Endothelial cell of umbilical vein (primary cell): Measurements from ENCODE around the gene ARHGAP28. TPM values are rescaled to one million over a fixed set of nuclear protein-coding genes. Genes with fewer than 3 reads are reported as not detected.

Experiments
- BruUV-seq: library from RNA; stranded (reverse); fragments of 400-500 nt; replicated peaks from 2 replicates; lab custom pipeline; 2021; lab: Mats Ljungman, UMichigan
- CTCF ChIA-PET: fragments of 300-600, 350-600 bp; sonication (Branson Sonifier 250); formaldehyde crosslinking; loops from one replicate; lab custom pipeline; 2021; ENCODE audit warnings: antibody characterized with exemption, inconsistent platforms; lab: Charles Lee
- POLR2A ChIA-PET: fragments of 300-600, 350-600 bp; sonication (Branson Sonifier 250); formaldehyde crosslinking; loops from one replicate; lab custom pipeline; 2021; ENCODE audit warnings: antibody characterized with exemption, inconsistent platforms; lab: Charles Lee
- DNase-seq: peaks from one replicate; pipeline ENCODE4 v3.0.0-alpha.2; 2011; ENCODE audit warnings: low read depth, low spot score
- FAIRE-seq: peaks from 2 replicates; lab custom pipeline; 2011; peaks lifted over from hg19 to GRCh38; lab: Jason Lieb, UNC
- H2AFZ ChIP-seq: 2 replicates; pipeline ENCODE4 v1.6.0; 2012; ENCODE audit warnings: low read depth, low read length, control low read depth, inconsistent platforms
- H3K27ac ChIP-seq: 2 replicates; pipeline ENCODE4 v1.5.1; 2011; ENCODE audit warnings: low read depth, mild to moderate bottlenecking, control low read depth, low read length, moderate library complexity; ENCODE audit not compliant: insufficient read depth
- H3K27me3 ChIP-seq, 2 experiments: 2 replicates each; pipeline versions ENCODE4 v1.6.0 to v1.6.1; 2011; ENCODE audit warnings: low read length in 2 of 2, mixed read lengths in 1 of 2; ENCODE audit not compliant: control insufficient read depth in 2 of 2, insufficient read depth in 2 of 2
- H3K36me3 ChIP-seq, 2 experiments: 2 replicates in 1 of 2; 3 replicates in 1 of 2; pipeline ENCODE4 v1.5.1; 2011; ENCODE audit warnings: low read length in 2 of 2, mild to moderate bottlenecking in 1 of 2, moderate library complexity in 1 of 2; ENCODE audit not compliant: control insufficient read depth in 2 of 2, insufficient read depth in 2 of 2; ENCODE audit errors: extremely low read depth in 1 of 2
- H3K4me1 ChIP-seq: 3 replicates; pipeline ENCODE4 v1.5.1; 2011; ENCODE audit warnings: mild to moderate bottlenecking, low read length; ENCODE audit not compliant: control insufficient read depth, insufficient read depth; ENCODE audit errors: extremely low read depth
- H3K4me2 ChIP-seq: 2 replicates; pipeline ENCODE4 v1.6.1; 2011; ENCODE audit warnings: low read length, control low read depth, mixed read lengths; ENCODE audit not compliant: insufficient read depth
- H3K4me3 ChIP-seq, 3 experiments: fragments of 200-600 bp in 1 of 3; sonication (generic), shearing (Covaris generic) in 1 of 3; replicated peaks in 1 of 3; 2 replicates each; pipeline ENCODE4 v1.5.1; 2011 to 2016; ENCODE audit warnings: control low read depth in 3 of 3, low read length in 3 of 3, mild to moderate bottlenecking in 2 of 3, inconsistent platforms in 1 of 3, low read depth in 1 of 3, moderate library complexity in 1 of 3; ENCODE audit not compliant: insufficient read depth in 1 of 3
- H3K79me2 ChIP-seq: 2 replicates; pipeline ENCODE4 v1.6.0; 2012; ENCODE audit warnings: low read length, inconsistent platforms; ENCODE audit not compliant: control insufficient read depth, insufficient read depth
- H3K9ac ChIP-seq: replicated peaks from 2 replicates; pipeline ENCODE3; 2011; ENCODE audit warnings: low read length, control low read depth; ENCODE audit not compliant: insufficient read depth; ENCODE audit errors: extremely low read depth
- H3K9me1 ChIP-seq: replicated peaks from 3 replicates; pipeline ENCODE4 v1.6.0; 2011; ENCODE audit warnings: mild to moderate bottlenecking, low read length; ENCODE audit not compliant: control insufficient read depth, insufficient read depth; ENCODE audit errors: extremely low read depth
- H3K9me3 ChIP-seq: replicated peaks from 2 replicates; pipeline ENCODE4 v1.5.1; 2012; ENCODE audit warnings: low read length, inconsistent platforms; ENCODE audit not compliant: control insufficient read depth, insufficient read depth
- H4K20me1 ChIP-seq: replicated peaks from 2 replicates; pipeline ENCODE3; 2011; ENCODE audit warnings: mild to moderate bottlenecking, low read length; ENCODE audit not compliant: control insufficient read depth, insufficient read depth; ENCODE audit errors: extremely low read depth
- EZH2 ChIP-seq: IDR thresholded peaks from 2 replicates; pipeline ENCODE4 v1.6.1; 2012; ENCODE audit warnings: borderline replicate concordance, low read depth, mild to moderate bottlenecking, moderate library complexity, low read length, inconsistent platforms; ENCODE audit not compliant: severe bottlenecking
- FOS ChIP-seq: IDR thresholded peaks from 2 replicates; pipeline ENCODE4 v1.6.1; 2011; ENCODE audit warnings: mild to moderate bottlenecking, low read length, moderate library complexity, borderline replicate concordance; ENCODE audit not compliant: insufficient read depth
- GATA2 ChIP-seq: IDR thresholded peaks from 2 replicates; pipeline ENCODE4 v1.7.0; 2011; ENCODE audit warnings: low read depth, mild to moderate bottlenecking, moderate library complexity, mixed read lengths, low read length; ENCODE audit not compliant: insufficient read length, insufficient read depth
- JUN ChIP-seq: IDR thresholded peaks from 2 replicates; pipeline ENCODE4 v1.6.1; 2011; ENCODE audit warnings: borderline replicate concordance, low read depth; ENCODE audit not compliant: insufficient read length, insufficient read depth
- MYC ChIP-seq: IDR thresholded peaks from one replicate; pipeline ENCODE4 v1.6.1; 2011; ENCODE audit warnings: mild to moderate bottlenecking, low read depth, low read length
- POLR2A ChIP-seq: IDR thresholded peaks from 2 replicates; pipeline ENCODE4 v1.6.1; 2012; ENCODE audit warnings: low read depth, mild to moderate bottlenecking, control low read depth, low read length
- POLR2AphosphoS5 ChIP-seq: IDR thresholded peaks from 2 replicates; pipeline ENCODE4 v1.6.1; 2012; ENCODE audit warnings: low read depth, mild to moderate bottlenecking, control low read depth, low read length, moderate library complexity; ENCODE audit not compliant: insufficient read depth
- dilution Hi-C: fragments of 300-500 bp; cut with MboI; formaldehyde crosslinking; loops from one replicate; pipeline ENCODE4 v1.15.0; 2019; ENCODE audit warnings: low sequenced_read_pairs; ENCODE audit not compliant: extremely low pct_ligation_motif_present
- intact Hi-C: fragments of 100-400 bp; cut with micrococcal nuclease; formaldehyde crosslinking; loops from one replicate; pipeline ENCODE4 v1.10.0; 2022
- polyA plus RNA-seq, 4 experiments: library from polyadenylated mRNA; depleted of rRNA in 3 of 4; stranded (reverse) in 3 of 4; unstranded in 1 of 4; fragments of >200 nt; gene quantifications; 2 replicates each; pipeline versions ENCODE4 v1.2.1 to v1.2.3, GENCODE V29; 2011 to 2012; ENCODE audit warnings: missing spikeins in 1 of 4
- total RNA-seq: library from RNA; stranded (reverse); gene quantifications from 2 replicates; pipeline ENCODE4 v1.2.3, GENCODE V29; 2021
- TF ChIP-seq, protein P1 (sequence below), 2 donors: IDR thresholded peaks; 1 replicate in 1 of 2; 2 replicates in 1 of 2; pipeline ENCODE4 v1.5.1; 2011; ENCODE audit warnings: low read length in 2 of 2, mild to moderate bottlenecking in 2 of 2, moderate library complexity in 2 of 2, control low read depth in 1 of 2, inconsistent platforms in 1 of 2, low read depth in 1 of 2; ENCODE audit not compliant: insufficient read depth in 1 of 2; ENCODE audit errors: extremely low read depth in 1 of 2
- TF ChIP-seq, protein P2 (sequence below): IDR thresholded peaks from 2 replicates; pipeline ENCODE4 v1.6.1; 2011; ENCODE audit not compliant: insufficient read depth, insufficient read length

The ARHGAP28 gene
- total and polyA plus RNA-seq, 2 donors (not counting 3 experiments of a cell fraction or from before 2014, with no cell fraction given) = 3.8 to 23.4 TPM

DNA sequence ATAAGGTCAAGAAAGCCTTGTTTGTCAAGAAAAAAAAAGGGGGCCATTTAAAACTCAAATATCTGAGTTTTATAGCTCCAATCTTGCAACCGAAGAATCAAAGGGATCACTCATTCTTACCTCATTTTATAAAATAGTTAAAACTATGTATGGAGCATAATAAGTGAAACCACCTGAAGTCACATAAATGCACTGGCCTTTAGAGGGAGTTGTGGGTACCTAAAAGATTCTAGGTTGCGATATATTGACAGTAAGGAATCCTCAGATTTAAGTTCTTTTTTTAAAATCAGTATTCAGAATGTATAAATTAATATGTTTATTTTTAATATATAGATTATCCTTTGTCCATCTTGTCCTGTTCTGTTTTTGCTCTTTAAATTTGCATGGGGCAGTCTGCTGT lies 3.4 kb downstream of the ARHGAP28 start:
- Histone ChIP-seq H3K79me2 (no peaks in the 10 kb centered on the region), H3K27me3 (no peaks in the 10 kb centered on the region), H3K4me2 (peak overlapping the region; percentile 31), H3K9ac (no peak overlapping the region), H3K9me3 (no peaks in the 10 kb centered on the region), H3K4me1 (peaks cover 44% of the 10 kb centered on the region), H3K4me3 (no peak overlapping the region), H3K36me3 (no peaks in the 10 kb centered on the region), H3K9me1 (peaks cover 2% of the 10 kb centered on the region), H3K27ac (no peak overlapping the region), H2AFZ (no peak overlapping the region), H4K20me1 (no peaks in the 10 kb centered on the region)
- dilution Hi-C loops (no loop called here), intact Hi-C loops (loop anchor here (1.0 kb wide), 1 partner anchor 8 kb away; no protein-coding TSS in a partner anchor)
- CTCF ChIA-PET = interaction anchor here (1.2 to 3.6 kb wide), 3 partner anchors 8 to 153 kb away, joined by 8 to 15 read pairs (median 15); no protein-coding TSS in a partner anchor
- TF ChIP-seq, protein P1, sequence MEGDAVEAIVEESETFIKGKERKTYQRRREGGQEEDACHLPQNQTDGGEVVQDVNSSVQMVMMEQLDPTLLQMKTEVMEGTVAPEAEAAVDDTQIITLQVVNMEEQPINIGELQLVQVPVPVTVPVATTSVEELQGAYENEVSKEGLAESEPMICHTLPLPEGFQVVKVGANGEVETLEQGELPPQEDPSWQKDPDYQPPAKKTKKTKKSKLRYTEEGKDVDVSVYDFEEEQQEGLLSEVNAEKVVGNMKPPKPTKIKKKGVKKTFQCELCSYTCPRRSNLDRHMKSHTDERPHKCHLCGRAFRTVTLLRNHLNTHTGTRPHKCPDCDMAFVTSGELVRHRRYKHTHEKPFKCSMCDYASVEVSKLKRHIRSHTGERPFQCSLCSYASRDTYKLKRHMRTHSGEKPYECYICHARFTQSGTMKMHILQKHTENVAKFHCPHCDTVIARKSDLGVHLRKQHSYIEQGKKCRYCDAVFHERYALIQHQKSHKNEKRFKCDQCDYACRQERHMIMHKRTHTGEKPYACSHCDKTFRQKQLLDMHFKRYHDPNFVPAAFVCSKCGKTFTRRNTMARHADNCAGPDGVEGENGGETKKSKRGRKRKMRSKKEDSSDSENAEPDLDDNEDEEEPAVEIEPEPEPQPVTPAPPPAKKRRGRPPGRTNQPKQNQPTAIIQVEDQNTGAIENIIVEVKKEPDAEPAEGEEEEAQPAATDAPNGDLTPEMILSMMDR (IDR thresholded peaks at IDR 0.05; ENCODE audit: extremely low read depth in 1 of 2, insufficient read depth in 1 of 2, low read depth in 1 of 2, low read length in 2 of 2) = peak in 1 of 2 donors; percentile 7
- no peak for TF ChIP-seq MYC
- POLR2A ChIA-PET = no interaction called here
- DNase-seq (peak; percentile 52), FAIRE-seq (no peak)
- BruUV-seq = no TSS peak

GRCh38 chr18:6733758-6734157 lies 4.2 kb downstream of the ARHGAP28 start:
- Histone ChIP-seq H3K4me3 (no peak overlapping the region), H3K9ac (no peak overlapping the region), H3K9me3 (no peaks in the 10 kb centered on the region), H4K20me1 (no peaks in the 10 kb centered on the region), H3K4me2 (no peak overlapping the region), H3K27ac (no peak overlapping the region), H3K9me1 (no peaks in the 10 kb centered on the region), H3K27me3 (no peaks in the 10 kb centered on the region), H3K79me2 (no peaks in the 10 kb centered on the region), H3K36me3 (no peaks in the 10 kb centered on the region), H2AFZ (no peak overlapping the region), H3K4me1 (peaks cover 39% of the 10 kb centered on the region)
- POLR2A ChIA-PET = no interaction called here
- DNase-seq (peak; percentile 25), FAIRE-seq (no peak)
- dilution Hi-C loops (no loop called here), intact Hi-C loops (loop anchor here (1.0 kb wide), 1 partner anchor 8 kb away; no protein-coding TSS in a partner anchor)
- no TSS peak for BruUV-seq
- TF ChIP-seq POLR2AphosphoS5 (no peak), JUN (no peak), MYC (no peak), POLR2A (no peak), GATA2 (no peak), FOS (no peak), EZH2 (no peak)
- TF ChIP-seq, protein P1 (IDR thresholded peaks at IDR 0.05; ENCODE audit: extremely low read depth in 1 of 2, insufficient read depth in 1 of 2, low read depth in 1 of 2, low read length in 2 of 2) = no peak
- TF ChIP-seq, protein P2, sequence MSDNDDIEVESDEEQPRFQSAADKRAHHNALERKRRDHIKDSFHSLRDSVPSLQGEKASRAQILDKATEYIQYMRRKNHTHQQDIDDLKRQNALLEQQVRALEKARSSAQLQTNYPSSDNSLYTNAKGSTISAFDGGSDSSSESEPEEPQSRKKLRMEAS = no peak
- CTCF ChIA-PET = interaction anchor here (1.5 to 3.6 kb wide), 3 partner anchors 28 to 152 kb away, joined by 3 to 15 read pairs (median 15); no protein-coding TSS in a partner anchor
